IPS DF 6.9 (cell line): ENCODE measurements around the gene OSBPL7.

Source experiments
- DNase-seq: peaks from one replicate; pipeline ENCODE4 v3.0.0-alpha.2; 2013; ENCODE audit warnings: low read depth, low spot score
- H3K27ac ChIP-seq: one replicate; pipeline ENCODE4 v1.5.1; 2013; ENCODE audit warnings: low read length, control low read depth
- H3K27me3 ChIP-seq: 2 replicates; pipeline ENCODE4 v1.6.1; 2013; ENCODE audit warnings: mild to moderate bottlenecking, low read length; ENCODE audit not compliant: control insufficient read depth, insufficient read depth
- H3K36me3 ChIP-seq: 2 replicates; pipeline ENCODE4 v1.6.1; 2013; ENCODE audit warnings: low read length; ENCODE audit not compliant: control insufficient read depth, insufficient read depth
- H3K4me1 ChIP-seq: 2 replicates; pipeline ENCODE4 v1.6.1; 2013; ENCODE audit warnings: low read length; ENCODE audit not compliant: control insufficient read depth, insufficient read depth
- H3K4me3 ChIP-seq: 2 replicates; pipeline ENCODE4 v1.5.1; 2013; ENCODE audit warnings: mild to moderate bottlenecking, low read length
- H3K9me3 ChIP-seq: 2 replicates; pipeline ENCODE4 v1.6.1; 2013; ENCODE audit warnings: low read length, inconsistent platforms; ENCODE audit not compliant: control insufficient read depth, insufficient read depth
- WGBS: extraction: QIAGEN DNeasy Blood & Tissue Kit; methylation state at CpG from one replicate; pipeline ENCODE4 v1.1.7; 2013; ENCODE audit warnings: mixed read lengths, missing lambda C conversion rate; ENCODE audit not compliant: insufficient read length, insufficient coverage; 5-methylcytosine and 5-hydroxymethylcytosine counted together

The OSBPL7 gene

DNA sequence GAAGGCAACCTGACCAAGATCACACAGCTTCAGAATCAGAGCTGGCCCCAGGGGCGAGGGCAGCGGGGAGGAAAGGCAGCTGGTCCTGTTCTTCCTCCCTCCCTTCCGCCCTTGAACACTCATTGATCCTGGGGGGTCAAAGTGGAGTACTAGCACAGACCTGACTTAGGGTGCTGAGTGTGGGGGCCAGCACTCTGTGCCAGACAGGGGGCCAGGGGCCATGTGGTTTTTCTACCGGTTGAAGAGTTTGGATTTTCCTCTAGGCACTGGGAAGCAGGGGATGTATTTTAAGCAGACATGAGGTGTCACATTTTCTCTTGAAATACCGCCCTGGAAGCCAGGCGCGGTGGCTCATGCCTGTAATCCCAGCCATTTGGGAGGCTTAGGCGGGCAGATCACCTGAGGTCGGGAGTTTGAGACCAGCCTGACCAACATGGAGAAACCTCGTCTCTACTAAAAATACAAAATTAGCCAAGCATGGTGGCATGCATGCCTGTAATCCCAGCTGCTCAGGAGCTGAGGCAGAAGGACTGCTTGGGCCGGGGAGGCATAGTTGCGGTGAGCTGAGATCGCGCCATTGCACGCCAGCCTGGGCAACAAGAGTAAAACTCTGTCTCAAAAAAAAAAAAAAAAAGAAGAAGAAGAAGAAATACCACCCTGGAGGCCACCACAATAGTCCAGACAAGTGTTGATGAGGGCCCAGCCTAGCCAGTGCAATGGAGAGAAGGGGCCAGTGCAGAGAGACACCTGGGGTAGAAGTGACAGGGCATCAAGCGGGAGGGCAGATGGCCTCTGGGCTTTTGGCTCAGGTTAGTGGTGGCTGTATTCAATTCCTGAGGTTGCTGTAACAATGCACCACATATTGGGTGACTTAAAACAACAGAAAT is 15.3 kb downstream of the OSBPL7 start:
- Histone ChIP-seq H3K4me1 (no peaks in the 10 kb centered on the region), H3K27ac (no peak overlapping the region), H3K4me3 (no peak overlapping the region), H3K36me3 (peaks cover 5% of the 10 kb centered on the region; the same call in 1 of the 2 replicates), H3K27me3 (no peaks in the 10 kb centered on the region), H3K9me3 (no peaks in the 10 kb centered on the region)
- no peak for DNase-seq
- no CpG with 5 or more reads among the region's 16 CpGs for whole genome bisulfite sequencing

DNA sequence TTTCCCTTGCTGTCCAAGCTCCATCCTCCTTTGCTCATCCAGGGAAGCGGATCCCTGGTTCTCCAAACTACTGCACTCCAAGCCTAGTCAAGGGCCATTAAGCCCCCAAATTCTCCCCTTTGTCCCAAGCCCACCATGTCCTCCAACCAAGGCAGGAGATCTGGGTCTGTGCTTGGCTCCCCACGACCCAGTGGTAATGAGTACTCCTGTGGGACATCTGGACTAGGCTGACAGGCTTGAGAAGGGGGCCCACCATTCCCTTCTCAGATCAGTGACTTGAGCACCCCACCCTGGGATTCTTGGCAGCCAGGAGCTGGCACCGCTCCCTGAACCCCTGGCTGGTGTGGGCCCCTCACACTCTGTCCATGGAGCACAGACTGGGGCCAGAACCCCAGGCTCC is 17.1 kb downstream of the OSBPL7 start:
- Histone ChIP-seq H3K9me3 (no peaks in the 10 kb centered on the region), H3K27me3 (no peaks in the 10 kb centered on the region), H3K4me3 (no peak overlapping the region), H3K27ac (no peak overlapping the region), H3K36me3 (peaks cover 5% of the 10 kb centered on the region; the same call in 1 of the 2 replicates), H3K4me1 (no peaks in the 10 kb centered on the region)
- no peak for DNase-seq
- WGBS: no CpG with 5 or more reads among the region's 3 CpGs

DNA sequence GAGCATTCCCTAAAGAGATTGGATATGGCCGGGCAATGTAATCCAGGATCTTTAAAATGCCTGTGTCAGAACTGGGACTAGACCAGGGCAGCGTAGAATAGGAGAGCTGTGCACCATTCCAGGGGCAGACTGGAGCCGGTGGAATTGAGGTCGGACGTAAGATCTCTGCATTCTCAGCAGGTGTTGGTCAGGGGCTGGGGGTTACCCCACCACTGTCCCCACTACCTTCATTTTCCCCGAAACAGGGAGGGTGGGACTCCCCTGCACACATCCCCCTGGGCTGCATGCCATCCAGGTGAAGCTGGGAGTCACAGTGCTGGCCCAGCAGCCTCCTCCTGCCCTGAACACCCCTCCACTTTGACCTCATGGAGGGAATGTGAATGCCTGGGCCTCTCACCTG is 17.8 kb downstream of the OSBPL7 start:
- no peaks in the 10 kb centered on the region for H3K4me1 ChIP-seq

DNA sequence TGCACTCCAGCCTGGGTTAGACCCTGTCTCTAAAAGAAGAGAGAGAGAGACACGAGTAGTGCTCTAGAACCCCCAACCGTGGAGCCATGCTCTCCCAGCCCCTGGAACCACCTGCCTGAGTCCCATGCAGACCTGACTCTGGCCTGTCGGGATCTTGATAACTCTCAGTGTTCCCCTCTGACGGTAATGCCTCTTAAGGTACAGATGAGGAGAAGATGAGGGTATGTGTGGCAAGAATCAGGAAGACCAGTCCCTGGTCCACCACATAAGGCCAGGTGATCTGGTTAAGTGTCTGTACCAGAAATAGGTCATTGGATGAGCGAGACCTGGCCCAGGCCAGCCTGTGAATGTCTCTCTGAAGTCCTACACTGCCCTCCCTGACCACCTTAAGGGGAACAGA is 18.4 kb downstream of the OSBPL7 start:
- no peak for DNase-seq
- Histone ChIP-seq H3K36me3 (0 out of 2 replicates have a peak, but pooled peaks cover 1% of the 10 kb centered on the region), H3K4me1 (no peaks in the 10 kb centered on the region), H3K27me3 (no peaks in the 10 kb centered on the region), H3K27ac (no peak overlapping the region), H3K9me3 (no peaks in the 10 kb centered on the region), H3K4me3 (no peak overlapping the region)
- no CpG with 5 or more reads among the region's 5 CpGs for WGBS

More for the DNA sequence above, 17.8 kb downstream of the OSBPL7 start:
- no peaks in the 10 kb centered on the region for H3K27me3 ChIP-seq
- WGBS: no CpG with 5 or more reads among the region's 6 CpGs
- no peak for DNase-seq
- H3K4me3 ChIP-seq: no peak overlapping the region
- no peak overlapping the region for H3K27ac ChIP-seq
- no peaks in the 10 kb centered on the region for H3K9me3 ChIP-seq
- H3K36me3 ChIP-seq: peaks cover 5% of the 10 kb centered on the region; the same call in 1 of the 2 replicates

DNA sequence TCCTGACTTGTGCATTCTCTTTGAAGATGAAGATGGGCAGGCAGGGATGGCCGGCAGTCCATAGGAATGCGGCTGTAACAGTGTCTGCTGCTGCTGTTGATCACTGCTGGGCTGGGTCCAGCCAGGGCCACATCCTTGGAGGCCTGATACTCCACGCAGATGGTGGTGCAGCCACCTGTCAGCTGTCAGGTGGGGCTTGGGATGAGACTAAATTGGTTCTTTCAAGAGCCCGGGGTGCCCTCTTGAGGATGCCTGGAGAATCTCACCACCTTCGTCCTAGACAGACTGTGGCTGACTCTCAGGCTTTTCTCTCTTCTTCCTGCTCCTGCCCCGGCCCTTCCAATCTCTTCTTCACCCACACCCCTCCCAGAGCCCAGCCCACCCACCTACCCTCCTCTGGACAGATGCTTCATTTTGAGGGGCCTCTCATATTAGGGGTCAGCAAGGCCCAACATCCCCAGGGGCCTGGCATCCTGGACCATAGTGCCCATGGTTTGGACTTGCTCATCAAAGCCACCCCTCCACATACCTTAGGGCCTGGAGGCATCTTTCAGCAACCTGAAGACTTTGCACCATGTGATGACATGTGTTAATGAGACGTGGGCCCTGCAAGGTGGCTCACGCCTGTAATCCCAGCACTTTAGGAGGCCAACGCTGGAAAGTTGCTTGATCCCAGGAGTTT is 19.1 kb downstream of the OSBPL7 start:
- no CpG with 5 or more reads among the region's 9 CpGs for WGBS
- no peak overlapping the region for H3K4me3 ChIP-seq
- no peak overlapping the region for H3K27ac ChIP-seq
- H3K4me1 ChIP-seq: no peaks in the 10 kb centered on the region
- no peaks in the 10 kb centered on the region for H3K27me3 ChIP-seq
- no peaks in the 10 kb centered on the region for H3K9me3 ChIP-seq
- peak; percentile 9 for DNase-seq
- no peaks in the 10 kb centered on the region for H3K36me3 ChIP-seq

DNA sequence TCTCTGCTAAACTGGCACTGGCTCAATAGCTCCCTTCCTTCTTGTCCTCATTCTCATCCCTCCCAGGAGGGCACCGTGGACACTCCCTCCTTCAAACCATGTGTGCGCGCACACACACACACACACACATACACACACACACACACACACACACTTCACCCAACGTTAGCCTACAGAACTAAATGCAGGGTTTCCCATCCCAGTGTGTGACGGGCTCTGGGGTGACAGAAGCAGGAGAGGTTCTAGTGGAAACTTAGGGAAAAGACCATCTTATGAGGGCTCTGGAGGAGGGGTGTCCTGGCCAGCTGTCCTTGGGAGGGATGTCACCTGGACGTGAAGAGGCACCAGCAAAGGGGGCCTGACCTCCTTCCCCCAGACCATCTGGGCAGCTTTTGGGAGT is 19.7 kb downstream of the OSBPL7 start:
- no peaks in the 10 kb centered on the region for H3K36me3 ChIP-seq
- no CpG with 5 or more reads among the region's 6 CpGs for WGBS
- no peaks in the 10 kb centered on the region for H3K4me1 ChIP-seq
- H3K9me3 ChIP-seq: no peaks in the 10 kb centered on the region
- DNase-seq: no peak
- H3K27me3 ChIP-seq: no peaks in the 10 kb centered on the region
- no peak overlapping the region for H3K4me3 ChIP-seq
- H3K27ac ChIP-seq: no peak overlapping the region

DNA sequence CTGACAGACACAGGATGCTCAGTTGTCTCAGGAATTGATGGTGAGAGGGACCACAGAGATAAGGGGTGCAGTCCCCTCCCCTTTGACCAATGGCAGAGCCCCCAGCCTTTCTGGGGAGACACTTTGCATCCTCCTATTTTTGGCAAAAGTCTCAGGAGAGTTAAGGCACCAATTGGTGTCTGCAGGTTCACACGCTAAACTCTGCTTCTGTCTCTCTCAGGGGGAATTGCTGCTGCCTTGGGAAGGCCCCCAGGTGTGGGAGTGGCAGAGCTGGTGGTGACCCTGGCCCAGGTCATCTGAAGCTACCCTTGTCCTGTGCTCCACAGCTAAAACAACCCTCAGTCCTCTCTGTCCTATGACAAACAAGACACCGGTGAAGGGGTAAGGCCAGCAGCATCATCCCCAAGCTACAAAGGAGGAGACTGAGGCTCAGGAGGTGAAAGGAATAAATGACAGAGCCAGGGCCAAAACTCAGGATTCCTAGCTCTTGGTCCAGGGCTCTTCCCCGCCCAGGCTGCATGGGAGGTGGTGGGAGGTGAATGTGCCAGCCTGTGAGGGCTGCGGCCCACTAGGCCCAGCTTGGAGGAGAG is 20.3 kb downstream of the OSBPL7 start:
- Histone ChIP-seq H3K36me3 (no peaks in the 10 kb centered on the region), H3K9me3 (no peaks in the 10 kb centered on the region), H3K4me1 (no peaks in the 10 kb centered on the region), H3K27me3 (no peaks in the 10 kb centered on the region), H3K27ac (no peak overlapping the region), H3K4me3 (no peak overlapping the region)
- no peak for DNase-seq
- WGBS: no CpG with 5 or more reads among the region's 4 CpGs

DNA sequence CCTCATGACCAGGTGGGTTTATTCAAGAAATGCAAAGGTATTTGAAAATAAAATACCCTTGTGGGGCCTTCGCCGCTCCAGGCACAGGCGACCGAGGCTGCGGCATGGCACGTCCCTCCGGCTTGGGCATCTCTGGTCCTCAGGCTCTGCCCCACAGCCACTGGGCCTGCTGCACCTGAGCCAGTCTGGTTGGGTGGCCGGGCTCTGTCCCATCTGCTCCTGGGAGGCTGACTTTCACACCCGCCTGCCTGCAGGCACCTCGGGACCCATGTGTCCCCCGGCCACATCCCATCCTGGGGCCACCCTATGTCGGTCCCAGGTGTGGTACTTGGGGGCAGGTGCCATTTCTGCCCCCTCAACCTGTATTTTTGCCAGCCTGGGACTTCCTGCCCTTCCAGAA is 20.9 kb downstream of the OSBPL7 start:
- DNase-seq: no peak
- no peaks in the 10 kb centered on the region for H3K4me1 ChIP-seq
- no CpG with 5 or more reads among the region's 12 CpGs for WGBS

DNA sequence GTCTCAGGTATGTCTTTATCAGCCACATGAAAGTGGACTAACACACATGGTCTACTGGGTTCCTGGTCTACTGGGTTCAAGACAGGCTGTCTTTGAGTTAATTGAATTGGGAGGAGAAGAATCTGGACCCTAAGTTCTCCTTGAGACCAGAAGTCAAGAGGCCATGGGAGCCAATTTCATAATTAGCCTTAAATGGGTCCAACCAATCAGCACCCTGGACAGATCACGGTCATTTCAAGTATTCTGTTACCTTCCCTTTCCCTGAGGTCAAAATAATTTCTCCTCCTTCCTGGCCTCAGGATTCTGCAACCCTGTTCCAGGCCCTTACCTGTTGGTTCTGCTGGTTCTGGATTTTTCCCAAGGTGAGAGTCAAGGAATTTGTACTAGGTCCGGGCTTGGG is 23.8 kb downstream of the OSBPL7 start:
- DNase-seq: no peak
- Histone ChIP-seq H3K27me3 (no peaks in the 10 kb centered on the region), H3K36me3 (no peaks in the 10 kb centered on the region), H3K4me3 (no peak overlapping the region), H3K27ac (no peak overlapping the region), H3K4me1 (no peaks in the 10 kb centered on the region), H3K9me3 (no peaks in the 10 kb centered on the region)
- WGBS: no CpG with 5 or more reads among the region's 2 CpGs

More for the DNA sequence above, 20.9 kb downstream of the OSBPL7 start:
- no peaks in the 10 kb centered on the region for H3K27me3 ChIP-seq
- no peak overlapping the region for H3K4me3 ChIP-seq
- H3K36me3 ChIP-seq: no peaks in the 10 kb centered on the region
- no peak overlapping the region for H3K27ac ChIP-seq
- no peaks in the 10 kb centered on the region for H3K9me3 ChIP-seq

DNA sequence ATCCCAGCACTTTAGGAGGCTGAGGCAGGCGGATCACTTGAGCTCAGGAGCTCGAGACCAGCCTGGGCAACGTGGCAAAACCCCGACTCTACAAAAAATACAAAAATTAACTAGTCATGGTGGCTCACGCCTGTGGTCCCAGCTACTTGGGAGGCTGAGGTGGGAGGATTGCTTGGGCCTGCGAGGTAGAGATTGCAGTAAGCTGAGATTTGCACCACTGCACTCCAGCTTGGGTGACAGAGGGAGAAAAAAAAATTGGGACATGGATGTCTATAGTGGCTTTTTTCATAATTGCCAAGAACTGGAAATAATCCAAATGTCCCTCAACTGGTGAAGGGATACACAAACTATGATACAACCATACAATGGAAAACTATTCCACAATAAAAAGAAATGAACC is 28.6 kb downstream of the OSBPL7 start:
- Histone ChIP-seq H3K36me3 (no peaks in the 10 kb centered on the region), H3K4me1 (no peaks in the 10 kb centered on the region), H3K9me3 (no peaks in the 10 kb centered on the region), H3K27me3 (peaks cover 9% of the 10 kb centered on the region; the same call in 1 of the 2 replicates), H3K4me3 (no peak overlapping the region), H3K27ac (no peak overlapping the region)
- no CpG with 5 or more reads among the region's 6 CpGs for WGBS
- DNase-seq: no peak
